ENCODE results near the gene STAU1. TPM values are rescaled to one million over a fixed set of nuclear protein-coding genes. Genes with fewer than 3 reads are reported as not detected.

STAU1 gene
- total and polyA plus RNA-seq, 10 of the 15 experiments (the other 5 are each of a cell fraction or from before 2014, with no cell fraction given): 13.9 to 66.2 (median 45.6) TPM

- Histone ChIP-seq H3K27me3 (replicated peaks in 1 of 2; ENCODE audit: control insufficient read depth in 2 of 2, insufficient read depth in 2 of 2, low read length in 1 of 2) (no peaks in the 10 kb centered on the region), H3K4me3 (no peak overlapping the region), H4K20me1 (ENCODE audit: control insufficient read depth, insufficient read depth) (no peaks in the 10 kb centered on the region), H3K9me3 (replicated peaks; ENCODE audit: control insufficient read depth, insufficient read depth, low read length) (no peaks in the 10 kb centered on the region), H2AFZ (ENCODE audit: control insufficient read depth, low read depth, low read length) (no peak overlapping the region), H3K4me1 (ENCODE audit: control insufficient read depth, insufficient read depth, low read length) (no peaks in the 10 kb centered on the region), H3K9ac (ENCODE audit: control insufficient read depth, insufficient read depth, low read length) (no peak overlapping the region), H3K27ac (ENCODE audit: control insufficient read depth, insufficient read depth) (no peak overlapping the region), H3K79me2 (ENCODE audit: control insufficient read depth, insufficient read depth, low read length) (peaks cover 3% of the 10 kb centered on the region; the same call in 1 of the 2 replicates), H3K36me3 (ENCODE audit: control insufficient read depth in 2 of 2, insufficient read depth in 2 of 2, low read length in 1 of 2) (peaks cover 18 to 30% of the 10 kb centered on the region in 2 experiments), H3K4me2 (ENCODE audit: control insufficient read depth, insufficient read depth) (no peak overlapping the region)
- ChIA-PET CTCF (interaction anchor here (0.8 to 1.9 kb wide), 3 partner anchors 16 to 69 kb away, joined by 3 to 7 read pairs (median 3); no protein-coding TSS in a partner anchor), POLR2A (interaction anchor here (0.5 kb wide), 1 partner anchor 60 kb away, joined by 3 read pairs; no protein-coding TSS in a partner anchor), RAD21 (ENCODE audit: unreplicated experiment) (interaction anchor here (0.7 to 1.4 kb wide), 2 partner anchors 18 to 31 kb away, joined by 3 to 4 read pairs; no protein-coding TSS in a partner anchor), SMC1A (ENCODE audit: uncharacterized antibody, unreplicated experiment) (interaction anchor here (0.6 to 1.4 kb wide), 6 partner anchors 16 to 99 kb away, joined by 3 to 13 read pairs (median 3); partner anchors contain the start of gene DDX27)
- in situ Hi-C loops (cut with MboI): no loop called here
- WGBS (ENCODE audit: insufficient coverage, insufficient replicate concordance, low lambda C conversion rate, missing lambda C conversion rate): 99% methylated on average over 5 of the region's 5 CpGs
- no peak for DNase-seq (ENCODE audit: low read depth, low spot score)
- BruUV-seq (replicated peaks): no TSS peak
- no peak for ATAC-seq
- intact Hi-C loops (cut with micrococcal nuclease; ENCODE audit: unreplicated experiment): no loop called here
- no peak for FAIRE-seq
- TF ChIP-seq HDAC2 (IDR thresholded peaks at IDR 0.05): no peak
- TF ChIP-seq BHLHE40 (IDR thresholded peaks at IDR 0.05; ENCODE audit: borderline replicate concordance in 1 of 2, low read depth in 2 of 2, low read length in 1 of 2): no peak
- no peak for TF ChIP-seq ETV6 (conservative IDR thresholded peaks at IDR 0.05 in 1 of 2, IDR thresholded peaks at IDR 0.05 in 1 of 2; ENCODE audit: borderline replicate concordance in 1 of 2, low read depth in 1 of 2)
- TF ChIP-seq NFXL1 (IDR thresholded peaks at IDR 0.05; ENCODE audit: borderline replicate concordance): no peak
- TF ChIP-seq BCL11A (IDR thresholded peaks at IDR 0.05; ENCODE audit: low read depth, low read length): no peak
- TF ChIP-seq BCLAF1 (IDR thresholded peaks at IDR 0.05): no peak
- TF ChIP-seq GABPA (IDR thresholded peaks at IDR 0.05; ENCODE audit: low read depth): no peak
- TF ChIP-seq EP300 (IDR thresholded peaks at IDR 0.05; ENCODE audit: borderline replicate concordance in 1 of 2, control insufficient read depth in 1 of 2, low read depth in 2 of 2, low read length in 2 of 2): no peak
- TF ChIP-seq SKIL (IDR thresholded peaks at IDR 0.05; ENCODE audit: low read depth, poor library complexity, severe bottlenecking): no peak
- TF ChIP-seq TARDBP (IDR thresholded peaks at IDR 0.05; ENCODE audit: borderline replicate concordance): no peak
- TF ChIP-seq ZBTB33 (IDR thresholded peaks at IDR 0.05): no peak
- no peak for TF ChIP-seq RCOR1 (conservative IDR thresholded peaks at IDR 0.05; ENCODE audit: low read depth, low read length)
- TF ChIP-seq SMARCA5 (IDR thresholded peaks at IDR 0.05): no peak
- no peak for TF ChIP-seq RFX5 (IDR thresholded peaks at IDR 0.05; ENCODE audit: low read depth, low read length)
- TF ChIP-seq SP1 (IDR thresholded peaks at IDR 0.05; ENCODE audit: low read depth, low read length): no peak
- TF ChIP-seq BMI1 (IDR thresholded peaks at IDR 0.05; ENCODE audit: borderline replicate concordance): no peak
- no peak for TF ChIP-seq WRNIP1 (IDR thresholded peaks at IDR 0.05; ENCODE audit: borderline replicate concordance, low read depth, low read length)
- TF ChIP-seq CBFB (IDR thresholded peaks at IDR 0.05; ENCODE audit: low read depth): no peak
- TF ChIP-seq YY1 (IDR thresholded peaks at IDR 0.05; ENCODE audit: low read depth, low read length): no peak
Measured at GRCh38 chr20:49148601-49149000, 39.5 kb downstream of the STAU1 start.
